Vagina (tissue), 2 donors: Measurements from ENCODE around the gene PCGF3.

Source experiments
- POLR2A ChIP-seq, 2 donors: fragments of 450-650 bp; IDR thresholded peaks; one replicate each; pipeline ENCODE4 v1.6.1; 2017; ENCODE audit warnings: antibody characterized with exemption in 2 of 2, mild to moderate bottlenecking in 2 of 2, moderate library complexity in 2 of 2
- POLR2AphosphoS5 ChIP-seq, 2 donors: sonication (generic); formaldehyde crosslinking; IDR thresholded peaks; one replicate each; pipeline ENCODE4 v1.9.0; 2017; ENCODE audit warnings: antibody characterized with exemption in 2 of 2, mild to moderate bottlenecking in 2 of 2, low read depth in 1 of 2; ENCODE audit not compliant: insufficient read depth in 1 of 2

GRCh38 chr4:723751-724530 is 18.3 kb downstream of the PCGF3 start:
- TF ChIP-seq POLR2A (IDR thresholded peaks at IDR 0.05): no peak
- TF ChIP-seq POLR2AphosphoS5 (IDR thresholded peaks at IDR 0.05; ENCODE audit: insufficient read depth in 1 of 2, low read depth in 1 of 2): no peak
